H1 (cell line): ENCODE data around the gene HSPD1. TPM values are rescaled to one million over a fixed set of nuclear protein-coding genes. Genes with fewer than 3 reads are reported as not detected.

Source experiments
- CTCF ChIA-PET: fragments of 300-600 bp; sonication (Branson Sonifier 250); formaldehyde crosslinking; loops from one replicate; lab custom pipeline; 2021; ENCODE audit not compliant: partially characterized antibody; lab: Charles Lee
- POLR2A ChIA-PET: fragments of 300-600 bp; sonication (Branson Sonifier 250); formaldehyde crosslinking; loops from one replicate; lab custom pipeline; 2021; ENCODE audit warnings: inconsistent platforms; ENCODE audit not compliant: partially characterized antibody; lab: Charles Lee
- DNase-seq, 2 experiments: peaks; one replicate each; pipeline versions ENCODE4 v3.0.0 to v3.0.0-alpha.2; 2010 to 2022; ENCODE audit warnings: low spot score in 2 of 2, low read depth in 1 of 2, mixed read lengths in 1 of 2
- FAIRE-seq: peaks from 2 replicates; lab custom pipeline; 2011; peaks lifted over from hg19 to GRCh38; lab: Jason Lieb, UNC
- H2AFZ ChIP-seq: 2 replicates; pipeline ENCODE4 v1.8.1; 2012; ENCODE audit warnings: low read length, inconsistent platforms
- H2AK5ac ChIP-seq: 2 replicates; pipeline ENCODE4 v1.6.1; 2013; ENCODE audit warnings: low read depth, low read length
- H2BK120ac ChIP-seq: replicated peaks from 2 replicates; pipeline ENCODE3; 2013; ENCODE audit warnings: low read depth, low read length, inconsistent platforms
- H2BK12ac ChIP-seq: 2 replicates; pipeline ENCODE4 v1.6.1; 2013; ENCODE audit warnings: low read depth, low read length
- H2BK15ac ChIP-seq: 2 replicates; pipeline ENCODE4 v1.6.1; 2013; ENCODE audit warnings: low read length
- H2BK20ac ChIP-seq: 2 replicates; pipeline ENCODE4 v1.6.1; 2013; ENCODE audit warnings: low read length
- H2BK5ac ChIP-seq: 2 replicates; pipeline ENCODE4 v1.6.1; 2013; ENCODE audit warnings: low read depth, low read length
- H3K14ac ChIP-seq: 2 replicates; pipeline ENCODE4 v1.6.1; 2013; ENCODE audit warnings: inconsistent platforms; ENCODE audit not compliant: insufficient read length
- H3K18ac ChIP-seq: 2 replicates; pipeline ENCODE4 v1.6.1; 2013; ENCODE audit warnings: low read length; ENCODE audit errors: extremely low read depth
- H3K23ac ChIP-seq: 2 replicates; pipeline ENCODE4 v1.6.1; 2013; ENCODE audit warnings: inconsistent platforms; ENCODE audit not compliant: insufficient read length
- H3K23me2 ChIP-seq: 2 replicates; pipeline ENCODE4 v1.6.1; 2013; ENCODE audit warnings: low read depth, low read length
- H3K27ac ChIP-seq: 2 replicates; pipeline ENCODE4 v1.6.1; 2011; ENCODE audit warnings: low read depth, low read length, inconsistent platforms
- H3K27me3 ChIP-seq, 4 experiments: replicated peaks in 1 of 4; 1 replicate in 1 of 4; 2 replicates in 3 of 4; pipeline versions ENCODE4 v1.6.1 to v1.8.1; 2011 to 2013; ENCODE audit warnings: low read length in 3 of 4, mild to moderate bottlenecking in 3 of 4, inconsistent platforms in 2 of 4, mixed read lengths in 2 of 4, moderate library complexity in 1 of 4; ENCODE audit not compliant: control insufficient read depth in 3 of 4, insufficient read depth in 3 of 4; ENCODE audit errors: extremely low read depth in 1 of 4
- H3K36me3 ChIP-seq, 4 experiments: 2 replicates each; pipeline versions ENCODE4 v1.6.1 to v1.8.1; 2011 to 2013; ENCODE audit warnings: mild to moderate bottlenecking in 4 of 4, low read length in 3 of 4, moderate library complexity in 2 of 4, control low read depth in 1 of 4, inconsistent platforms in 1 of 4; ENCODE audit not compliant: insufficient read depth in 4 of 4, control insufficient read depth in 2 of 4
- H3K4ac ChIP-seq: replicated peaks from 2 replicates; pipeline ENCODE3; 2013; ENCODE audit warnings: low read length, low read depth, mixed read lengths, inconsistent platforms; ENCODE audit not compliant: insufficient read length
- H3K4me1 ChIP-seq, 4 experiments: replicated peaks in 1 of 4; 1 replicate in 1 of 4; 2 replicates in 3 of 4; pipeline versions ENCODE4 v1.6.1 to v1.8.1; 2011 to 2013; ENCODE audit warnings: low read length in 3 of 4, inconsistent platforms in 2 of 4, mixed read lengths in 1 of 4; ENCODE audit not compliant: insufficient read depth in 4 of 4, control insufficient read depth in 3 of 4
- H3K4me2 ChIP-seq, 2 experiments: 2 replicates each; pipeline versions ENCODE4 v1.6.1 to v1.8.1; 2011 to 2013; ENCODE audit warnings: low read depth in 2 of 2, low read length in 2 of 2, control low read depth in 1 of 2, inconsistent platforms in 1 of 2, mild to moderate bottlenecking in 1 of 2; ENCODE audit not compliant: insufficient read depth in 1 of 2
- H3K4me3 ChIP-seq, 4 experiments: fragments of 200-600, 300-600 bp in 1 of 4; sonication (generic), shearing (Covaris generic), sonication (Bioruptor Twin) in 1 of 4; 2 replicates each; pipeline versions ENCODE4 v1.5.1 to v1.8.1; 2011 to 2016; ENCODE audit warnings: low read length in 4 of 4, low read depth in 3 of 4, control low read depth in 2 of 4, inconsistent platforms in 2 of 4, mild to moderate bottlenecking in 2 of 4, mixed read lengths in 1 of 4, moderate library complexity in 1 of 4; ENCODE audit not compliant: insufficient read depth in 2 of 4; ENCODE audit errors: extremely low read depth in 1 of 4
- H3K56ac ChIP-seq: replicated peaks from 2 replicates; pipeline ENCODE3; 2013; ENCODE audit warnings: low read depth, mild to moderate bottlenecking, mixed read lengths, low read length, inconsistent platforms; ENCODE audit not compliant: insufficient read length
- H3K79me1 ChIP-seq: 2 replicates; pipeline ENCODE4 v1.6.1; 2013; ENCODE audit warnings: low read depth, low read length, control low read depth
- H3K79me2 ChIP-seq, 2 experiments: 2 replicates each; pipeline versions ENCODE4 v1.6.1 to v1.8.1; 2012 to 2013; ENCODE audit warnings: low read length in 2 of 2, mild to moderate bottlenecking in 2 of 2, inconsistent platforms in 1 of 2; ENCODE audit not compliant: insufficient read depth in 2 of 2, control insufficient read depth in 1 of 2
- H3K9ac ChIP-seq, 4 experiments: replicated peaks in 1 of 4; 1 replicate in 1 of 4; 2 replicates in 3 of 4; pipeline versions ENCODE4 v1.6.1 to v1.8.1; 2011 to 2013; ENCODE audit warnings: low read depth in 3 of 4, low read length in 3 of 4, control low read depth in 2 of 4, mild to moderate bottlenecking in 2 of 4, moderate library complexity in 2 of 4, inconsistent platforms in 1 of 4; ENCODE audit errors: extremely low read depth in 1 of 4
- H3K9me3 ChIP-seq, 2 experiments: 2 replicates each; pipeline versions ENCODE4 v1.6.1 to v1.8.1; 2012 to 2013; ENCODE audit warnings: mild to moderate bottlenecking in 2 of 2, moderate library complexity in 2 of 2, control low read depth in 1 of 2, inconsistent platforms in 1 of 2, low read depth in 1 of 2, low read length in 1 of 2, mixed read lengths in 1 of 2; ENCODE audit not compliant: insufficient read depth in 2 of 2
- H4K20me1 ChIP-seq, 2 experiments: replicated peaks in 1 of 2; 2 replicates each; pipeline versions ENCODE3 to v1.8.1; 2011 to 2013; ENCODE audit warnings: inconsistent platforms in 2 of 2, low read length in 2 of 2, mild to moderate bottlenecking in 1 of 2; ENCODE audit not compliant: insufficient read depth in 2 of 2, control insufficient read depth in 1 of 2
- H4K5ac ChIP-seq: 2 replicates; pipeline ENCODE4 v1.6.1; 2013; ENCODE audit warnings: low read length, low read depth, mixed read lengths, inconsistent platforms; ENCODE audit not compliant: insufficient read length
- H4K8ac ChIP-seq: 2 replicates; pipeline ENCODE4 v1.8.0; 2013; ENCODE audit warnings: mild to moderate bottlenecking, moderate library complexity, low read length, inconsistent platforms; ENCODE audit not compliant: insufficient read depth; ENCODE audit errors: extremely low read depth
- H4K91ac ChIP-seq: replicated peaks from 2 replicates; pipeline ENCODE3; 2013; ENCODE audit warnings: low read length, mixed read lengths, inconsistent platforms; ENCODE audit not compliant: insufficient read length
- E2F6 ChIP-seq: IDR thresholded peaks from 2 replicates; pipeline ENCODE4 v1.6.1; 2012; ENCODE audit warnings: inconsistent platforms
- POU5F1 ChIP-seq: IDR thresholded peaks from 2 replicates; pipeline ENCODE4 v1.6.1; 2011; ENCODE audit warnings: low read depth, mild to moderate bottlenecking, low read length, moderate library complexity
- TCF12 ChIP-seq: IDR thresholded peaks from 2 replicates; pipeline ENCODE4 v1.6.1; 2011; ENCODE audit warnings: low read depth, mild to moderate bottlenecking, low read length
- USF2 ChIP-seq: IDR thresholded peaks from 2 replicates; pipeline ENCODE4 v1.6.1; 2011; ENCODE audit warnings: low read length, improper control_type of control experiment
- WGBS, 2 experiments: shearing (Covaris generic) in 1 of 2; methylation state at CpG; one replicate each; pipeline versions ENCODE4 v1.1.6 to v1.1.7; 2013 to 2015; ENCODE audit warnings: low lambda C conversion rate in 2 of 2, mixed read lengths in 2 of 2, inconsistent platforms in 1 of 2, low coverage in 1 of 2, missing lambda C conversion rate in 1 of 2; ENCODE audit not compliant: insufficient replicate concordance in 2 of 2, insufficient coverage in 1 of 2, insufficient read length in 1 of 2; ENCODE audit errors: extremely low coverage in 1 of 2, missing lambda C conversion rate in 1 of 2; 5-methylcytosine and 5-hydroxymethylcytosine counted together
- polyA plus RNA-seq, 7 experiments: library from polyadenylated mRNA; depleted of rRNA in 3 of 7; stranded (reverse) in 5 of 7; unstranded in 2 of 7; fragments of >200 nt in 5 of 7; fragments of 200-250 nt in 2 of 7; gene quantifications; 1 replicate in 5 of 7; 2 replicates in 1 of 7; 4 replicates in 1 of 7; pipeline versions ENCODE4 v1.2.1 to v1.2.3, GENCODE V29; 2011 to 2013; ENCODE audit warnings: missing spikeins in 2 of 7, mixed read lengths in 2 of 7
- total RNA-seq: library from RNA; stranded (reverse); fragmentation: NEBNext Ultra II Directional; extraction: Animal tissue kit (Norgen Biotek cat#: 25700); gene quantifications from 2 replicates; pipeline ENCODE4 v1.2.1, GENCODE V29; 2021

HSPD1 gene
- total and polyA plus RNA-seq, 2 of the 8 experiments (the other 6 are each of a cell fraction or from before 2014, with no cell fraction given): 221 to 1,108 TPM

GRCh38 chr2:197497326-197497725 is 2.3 kb downstream of the HSPD1 start:
- H2AFZ ChIP-seq: no peak overlapping the region
- no peak overlapping the region for H2BK15ac ChIP-seq
- H3K79me1 ChIP-seq: 0 out of 2 replicates have a peak, but pooled peaks cover 2% of the 10 kb centered on the region
- peaks cover 27 to 76% (median 56%) of the 10 kb centered on the region in 4 experiments for H3K36me3 ChIP-seq
- no peaks in the 10 kb centered on the region for H3K9me3 ChIP-seq
- peaks cover 11 to 17% of the 10 kb centered on the region in 2 experiments for H4K20me1 ChIP-seq
- no peak overlapping the region for H2BK12ac ChIP-seq
- TF ChIP-seq POU5F1: no peak
- no peak for TF ChIP-seq E2F6
- no peak for TF ChIP-seq TCF12
- TF ChIP-seq USF2: no peak
- H3K56ac ChIP-seq: no peak overlapping the region
- H3K4me1 ChIP-seq: peaks cover 2 to 6% (median 4%) of the 10 kb centered on the region in 4 experiments; a peak in 5 of 7 replicates
- no peak overlapping the region for H3K14ac ChIP-seq
- peak overlapping the region in 3 of 4 experiments; percentile 86 to 94 (median 94); a peak in 7 of 8 replicates for H3K4me3 ChIP-seq
- H3K23ac ChIP-seq: no peak overlapping the region
- FAIRE-seq (no peak), DNase-seq (no peak)
- CTCF ChIA-PET: no interaction called here
- H2BK5ac ChIP-seq: no peak overlapping the region
- no peak overlapping the region; a peak in 1 of 7 replicates for H3K9ac ChIP-seq
- H4K91ac ChIP-seq: no peak overlapping the region
- WGBS, 2 experiments: 86% methylated on average over 2 of the region's 2 CpGs; no CpG with 5 or more reads in 1 of the 2 experiments
- peaks cover 50 to 83% of the 10 kb centered on the region in 2 experiments for H3K79me2 ChIP-seq
- no peaks in the 10 kb centered on the region for H3K27me3 ChIP-seq
- peak overlapping the region; percentile 61 to 66; a peak in 3 of 4 replicates for H3K4me2 ChIP-seq
- no peak overlapping the region for H4K5ac ChIP-seq
- no peak overlapping the region for H3K27ac ChIP-seq
- no peak overlapping the region for H3K18ac ChIP-seq
- POLR2A ChIA-PET: interaction anchor here (1.2 to 15.2 kb wide), 8 partner anchors 9 to 73 kb away, joined by 4 to 270 read pairs (median 18); partner anchors contain the start of genes MOB4 and SF3B1
- H3K4ac ChIP-seq: no peak overlapping the region
- H2BK20ac ChIP-seq: no peak overlapping the region
- no peak overlapping the region for H4K8ac ChIP-seq
- no peak overlapping the region for H2BK120ac ChIP-seq
- peaks cover 4% of the 10 kb centered on the region; the same call in 1 of the 2 replicates for H3K23me2 ChIP-seq
- no peak overlapping the region for H2AK5ac ChIP-seq
